ENCODE results near the gene PFAS.

PFAS gene

DNA sequence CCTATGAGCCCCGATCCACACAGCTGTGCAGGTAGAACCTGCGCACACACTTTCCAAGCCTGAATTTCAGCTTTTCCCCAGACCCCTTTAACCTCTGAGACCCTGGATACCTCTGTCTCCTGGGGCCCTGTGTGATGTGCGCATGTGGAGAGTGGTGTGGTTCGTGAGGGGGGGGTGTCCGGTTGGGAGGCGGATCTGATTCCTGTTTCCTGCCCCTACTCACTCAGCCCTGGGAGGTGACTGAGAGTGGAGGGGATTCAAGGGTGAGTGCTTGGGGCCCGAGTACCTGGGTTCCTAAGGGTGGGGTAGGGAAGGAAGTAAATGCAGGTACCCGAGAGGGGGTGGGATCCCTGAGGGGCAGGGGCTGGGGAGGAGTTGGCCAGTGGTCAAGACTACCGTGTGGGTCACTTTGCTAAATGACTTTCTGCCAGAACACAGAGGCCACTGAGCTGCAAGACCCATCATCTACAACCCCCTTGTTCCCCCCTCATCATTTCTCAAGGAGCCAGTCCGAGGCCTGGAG is 61.6 kb downstream of the PFAS start:
- no peak for DNase-seq (ENCODE audit: low read depth)
- no peak overlapping the region for H3K4me3 ChIP-seq (ENCODE audit: low read depth, low read length)
- TF ChIP-seq, protein P1, sequence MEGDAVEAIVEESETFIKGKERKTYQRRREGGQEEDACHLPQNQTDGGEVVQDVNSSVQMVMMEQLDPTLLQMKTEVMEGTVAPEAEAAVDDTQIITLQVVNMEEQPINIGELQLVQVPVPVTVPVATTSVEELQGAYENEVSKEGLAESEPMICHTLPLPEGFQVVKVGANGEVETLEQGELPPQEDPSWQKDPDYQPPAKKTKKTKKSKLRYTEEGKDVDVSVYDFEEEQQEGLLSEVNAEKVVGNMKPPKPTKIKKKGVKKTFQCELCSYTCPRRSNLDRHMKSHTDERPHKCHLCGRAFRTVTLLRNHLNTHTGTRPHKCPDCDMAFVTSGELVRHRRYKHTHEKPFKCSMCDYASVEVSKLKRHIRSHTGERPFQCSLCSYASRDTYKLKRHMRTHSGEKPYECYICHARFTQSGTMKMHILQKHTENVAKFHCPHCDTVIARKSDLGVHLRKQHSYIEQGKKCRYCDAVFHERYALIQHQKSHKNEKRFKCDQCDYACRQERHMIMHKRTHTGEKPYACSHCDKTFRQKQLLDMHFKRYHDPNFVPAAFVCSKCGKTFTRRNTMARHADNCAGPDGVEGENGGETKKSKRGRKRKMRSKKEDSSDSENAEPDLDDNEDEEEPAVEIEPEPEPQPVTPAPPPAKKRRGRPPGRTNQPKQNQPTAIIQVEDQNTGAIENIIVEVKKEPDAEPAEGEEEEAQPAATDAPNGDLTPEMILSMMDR (conservative IDR thresholded peaks at IDR 0.05; ENCODE audit: low read depth, low read length) = no peak

DNA sequence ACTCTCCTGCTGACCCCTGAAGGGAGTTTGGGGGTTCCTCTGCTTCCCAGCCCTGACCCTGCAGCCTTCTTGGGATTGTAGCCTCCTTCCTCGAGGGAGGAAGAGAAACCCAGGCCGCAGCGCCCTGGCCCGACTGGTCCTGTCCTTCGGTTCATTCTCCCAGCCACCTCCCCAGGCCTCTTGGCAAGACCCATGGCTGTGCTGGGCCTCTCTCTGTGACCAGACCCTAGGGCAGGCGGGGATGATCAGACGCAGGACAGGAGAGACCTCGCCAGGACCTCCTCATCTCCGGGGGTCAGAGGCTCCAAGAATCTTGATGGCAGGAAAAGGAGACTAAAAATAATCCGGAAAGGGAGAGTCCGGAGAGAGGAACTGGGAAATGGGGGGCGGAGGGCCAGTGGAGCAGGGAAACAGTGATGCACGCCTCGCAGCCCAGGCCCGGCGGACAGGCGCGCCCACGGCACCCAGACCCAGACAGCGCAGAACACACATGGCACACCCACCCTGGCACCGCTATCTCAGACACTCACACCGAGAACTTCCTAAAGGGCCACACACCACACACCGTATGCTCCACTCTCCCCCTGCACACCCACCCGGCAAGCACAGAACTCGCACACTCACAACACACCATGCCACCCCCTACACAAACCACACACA is 62.2 kb downstream of the PFAS start:
- TF ChIP-seq, protein P1 (conservative IDR thresholded peaks at IDR 0.05; ENCODE audit: low read depth, low read length) = no peak
- H3K4me3 ChIP-seq (ENCODE audit: low read depth, low read length) = no peak overlapping the region
- DNase-seq (ENCODE audit: low read depth) = no peak

DNA sequence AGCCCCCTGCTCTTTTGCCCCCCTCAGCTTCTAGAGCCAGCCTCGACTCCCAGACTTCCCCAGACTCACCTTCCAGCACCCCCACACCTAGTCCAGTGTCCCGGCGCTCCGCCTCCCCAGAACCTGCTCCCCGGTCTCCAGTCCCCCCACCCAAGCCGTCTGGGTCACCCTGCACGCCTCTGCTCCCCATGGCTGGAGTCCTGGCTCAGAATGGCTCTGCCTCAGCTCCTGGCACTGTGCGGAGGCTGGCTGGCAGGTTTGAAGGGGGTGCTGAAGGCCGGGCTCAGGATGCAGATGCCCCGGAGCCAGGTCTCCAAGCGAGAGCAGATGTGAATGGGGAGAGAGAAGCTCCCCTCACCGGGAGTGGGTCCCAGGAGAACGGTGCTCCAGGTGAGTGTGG is 63.2 kb downstream of the PFAS start:
- no peak for DNase-seq (ENCODE audit: low read depth)
- no peak overlapping the region for H3K4me3 ChIP-seq (ENCODE audit: low read depth, low read length)

DNA sequence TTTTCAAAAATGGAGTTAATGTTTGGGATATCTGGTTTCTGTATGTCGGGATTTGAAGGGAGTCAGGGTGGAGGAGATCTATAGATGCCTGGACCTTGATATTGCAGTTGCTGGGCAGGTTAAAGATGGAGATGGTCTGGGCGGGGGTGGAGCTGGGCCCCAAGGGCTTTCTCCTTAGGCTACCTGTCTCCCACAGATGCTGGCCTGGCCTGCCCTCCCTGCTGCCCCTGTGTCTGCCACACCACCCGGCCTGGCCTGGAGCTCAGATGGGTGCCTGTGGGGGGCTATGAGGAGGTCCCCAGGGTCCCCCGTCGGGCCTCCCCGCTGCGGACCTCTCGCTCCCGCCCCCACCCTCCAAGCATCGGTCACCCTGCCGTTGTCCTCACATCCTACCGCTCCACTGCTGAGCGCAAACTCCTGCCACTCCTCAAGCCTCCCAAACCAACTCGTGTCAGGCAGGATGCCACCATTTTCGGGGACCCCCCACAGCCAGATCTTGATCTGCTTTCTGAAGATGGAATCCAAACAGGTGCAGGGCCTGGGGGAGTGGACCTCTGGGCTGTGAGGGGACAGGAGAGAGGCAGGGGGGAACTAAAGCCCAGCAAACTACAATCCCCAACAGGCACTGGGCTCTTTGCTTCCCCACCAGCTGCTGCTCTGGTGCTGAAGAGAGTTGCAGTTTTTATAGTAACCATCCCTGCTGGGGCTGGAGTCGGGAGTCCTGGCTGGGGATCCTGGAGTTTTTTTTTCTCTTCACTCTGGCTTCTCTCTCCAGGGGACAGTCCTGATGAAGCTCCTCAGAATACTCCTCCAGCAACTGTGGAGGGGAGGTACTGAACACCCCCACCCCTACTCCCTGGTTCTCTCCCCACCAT is 63.9 kb downstream of the PFAS start:
- no peak overlapping the region for H3K4me3 ChIP-seq (ENCODE audit: low read depth, low read length)
- no peak for DNase-seq (ENCODE audit: low read depth)
- TF ChIP-seq, protein P1 (conservative IDR thresholded peaks at IDR 0.05; ENCODE audit: low read depth, low read length) = no peak

More for the DNA sequence above, 63.2 kb downstream of the PFAS start:
- TF ChIP-seq, protein P1 (conservative IDR thresholded peaks at IDR 0.05; ENCODE audit: low read depth, low read length) = no peak

DNA sequence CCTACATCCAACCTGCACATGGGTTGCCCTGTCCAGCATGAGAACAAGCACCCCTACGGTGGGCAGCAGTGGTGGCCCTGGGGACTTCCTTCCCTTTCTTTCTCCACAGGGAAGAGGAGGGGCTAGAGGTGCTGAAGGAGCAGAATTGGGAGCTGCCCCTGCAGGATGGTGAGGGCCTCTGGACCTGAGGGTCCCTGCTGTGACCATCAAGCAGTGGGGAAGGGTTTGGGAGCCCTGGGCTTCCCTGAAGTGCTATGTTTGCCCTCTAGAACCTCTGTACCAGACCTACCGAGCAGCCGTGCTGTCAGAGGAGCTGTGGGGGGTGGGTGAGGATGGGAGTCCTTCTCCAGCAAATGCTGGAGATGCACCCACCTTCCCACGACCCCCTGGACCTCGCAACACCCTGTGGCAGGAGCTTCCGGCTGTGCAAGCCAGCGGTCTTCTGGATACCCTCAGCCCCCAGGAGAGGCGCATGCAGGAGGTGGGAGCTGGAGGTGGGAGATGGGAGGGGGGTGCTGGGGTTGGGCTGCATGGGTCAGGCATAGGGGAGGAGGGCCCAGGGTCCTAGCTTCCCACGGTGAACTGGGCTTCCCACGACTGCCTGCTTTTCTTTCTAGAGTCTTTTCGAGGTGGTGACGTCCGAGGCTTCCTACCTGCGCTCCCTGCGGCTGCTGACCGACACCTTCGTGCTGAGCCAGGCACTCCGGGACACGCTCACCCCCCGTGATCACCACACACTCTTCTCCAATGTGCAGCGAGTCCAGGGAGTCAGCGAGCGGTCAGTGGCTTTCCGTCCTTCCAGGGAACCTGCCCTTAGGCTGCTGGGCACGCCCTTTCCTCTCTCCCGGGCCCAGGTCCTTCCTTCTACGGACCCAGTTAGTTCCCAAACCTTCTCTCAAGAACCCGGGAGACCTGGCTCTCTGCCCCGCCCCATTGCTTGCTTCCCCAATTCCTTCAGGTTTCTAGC is 66.0 kb downstream of the PFAS start:
- no peak for DNase-seq (ENCODE audit: low read depth)
- H3K4me3 ChIP-seq (ENCODE audit: low read depth, low read length) = no peak overlapping the region
- TF ChIP-seq, protein P1 (conservative IDR thresholded peaks at IDR 0.05; ENCODE audit: low read depth, low read length) = no peak

DNA sequence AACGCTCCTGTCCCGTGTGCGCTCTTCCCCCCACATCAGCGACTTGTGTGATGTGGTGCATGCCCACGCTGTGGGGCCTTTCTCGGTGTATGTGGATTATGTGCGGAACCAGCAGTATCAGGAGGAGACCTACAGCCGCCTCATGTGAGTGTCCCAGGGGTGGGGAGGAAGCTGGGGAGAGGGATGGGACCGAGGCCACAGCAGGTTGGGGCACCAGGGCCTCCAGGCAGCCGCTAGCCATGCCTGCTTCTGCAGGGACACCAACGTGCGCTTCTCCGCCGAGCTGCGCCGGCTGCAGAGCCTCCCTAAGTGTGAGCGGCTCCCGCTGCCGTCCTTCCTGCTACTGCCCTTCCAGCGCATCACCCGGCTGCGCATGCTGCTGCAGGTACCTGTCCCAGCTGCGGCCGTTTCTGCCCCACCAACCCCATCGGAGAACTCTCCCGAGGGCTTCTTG is 66.7 kb downstream of the PFAS start:
- DNase-seq (ENCODE audit: low read depth) = no peak
- no peak overlapping the region for H3K4me3 ChIP-seq (ENCODE audit: low read depth, low read length)
- TF ChIP-seq, protein P1 (conservative IDR thresholded peaks at IDR 0.05; ENCODE audit: low read depth, low read length) = no peak

Data from choroid plexus epithelial cell (primary cell).